Inflammatory macrophage treated with lipopolysaccharide for 4 hours (primary cell): Measurements from ENCODE around the gene CCDC87.
A peak's percentile ranks its signal among the peaks of the same experiment; 100 is the strongest.

Experiments
- DNase-seq: peaks from one replicate; pipeline ENCODE4 v3.0.0-alpha.2; 2020

Gene CCDC87

DNA sequence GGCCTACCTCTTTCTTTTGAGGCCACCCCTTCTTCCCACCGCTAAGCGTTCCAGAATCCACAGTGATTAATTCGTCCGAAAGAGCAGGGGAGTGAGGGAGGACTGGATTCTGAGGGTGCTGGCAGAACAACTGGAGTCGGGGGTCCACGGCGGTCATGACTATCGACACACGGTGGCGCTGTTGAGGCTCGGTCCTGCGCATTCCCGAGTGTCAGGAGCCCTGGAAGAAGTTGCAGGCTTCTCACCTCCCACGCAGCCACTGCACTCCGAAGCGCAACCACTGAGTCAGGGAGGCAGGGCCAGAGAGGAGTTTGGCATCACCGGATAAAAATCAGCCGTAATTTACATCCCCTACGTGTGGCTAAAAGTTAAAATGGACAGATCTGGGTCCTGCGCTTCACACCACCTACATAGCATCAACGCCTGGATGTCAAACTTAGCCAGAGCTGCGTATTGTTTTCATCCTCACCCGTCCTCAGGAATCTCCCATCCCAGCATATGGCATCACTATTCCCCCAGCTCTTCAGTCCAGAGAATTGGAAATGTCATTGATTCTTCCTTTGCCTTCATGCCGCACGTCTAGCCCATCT is 13.8 kb downstream of the CCDC87 start:
- peak; percentile 85 for DNase-seq

DNA sequence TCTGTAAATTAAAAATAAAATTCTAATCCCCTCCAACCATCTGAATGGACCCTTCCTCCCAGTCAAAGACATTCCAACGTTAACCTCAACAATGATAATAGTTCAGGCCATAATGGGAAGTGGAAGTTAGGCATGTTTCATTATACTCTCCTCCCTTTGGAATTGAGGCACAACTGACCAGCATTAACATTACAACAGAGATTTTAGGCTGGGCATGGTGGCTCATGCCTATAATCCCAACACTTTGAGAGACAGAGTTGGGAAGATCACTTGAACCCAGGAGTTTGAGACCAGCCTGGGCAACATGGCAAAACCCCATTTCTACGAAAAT is 22.0 kb downstream of the CCDC87 start:
- DNase-seq = no peak

DNA sequence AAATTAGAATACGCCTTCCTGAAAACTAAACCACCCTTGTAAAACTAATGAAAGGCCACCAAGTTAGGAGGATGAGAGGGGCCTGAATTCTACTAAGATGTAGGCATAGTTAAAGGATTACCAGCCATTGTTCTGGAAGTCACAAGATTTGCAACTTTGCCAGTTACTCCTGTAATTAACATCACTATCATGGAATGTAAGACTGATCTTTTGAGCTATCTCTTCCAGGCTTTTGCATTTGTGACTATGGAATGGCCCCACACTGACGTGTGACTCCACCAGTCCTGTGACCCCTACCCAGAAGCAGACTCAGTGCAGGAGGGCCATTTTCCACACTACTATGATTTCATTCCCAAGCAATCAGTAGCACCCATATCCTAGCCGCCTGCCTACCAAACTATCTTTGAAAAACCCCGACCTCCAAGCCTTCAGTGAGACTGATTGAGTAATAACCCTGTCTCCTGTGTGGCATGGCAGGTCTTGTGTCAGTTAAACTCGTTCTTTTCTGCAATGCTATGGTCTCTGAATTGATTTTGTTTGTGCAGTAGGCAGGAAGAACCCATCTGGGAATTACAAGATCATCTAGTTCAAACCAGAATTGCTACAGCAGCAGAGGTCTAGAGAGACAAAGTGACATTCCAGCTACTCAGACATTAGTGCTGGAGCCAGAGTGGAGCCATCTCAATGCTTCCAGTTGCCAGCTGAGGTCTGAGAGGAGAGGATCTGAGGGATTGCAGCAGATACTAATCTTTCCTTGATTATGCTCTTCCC is 22.6 kb downstream of the CCDC87 start:
- DNase-seq = no peak

DNA sequence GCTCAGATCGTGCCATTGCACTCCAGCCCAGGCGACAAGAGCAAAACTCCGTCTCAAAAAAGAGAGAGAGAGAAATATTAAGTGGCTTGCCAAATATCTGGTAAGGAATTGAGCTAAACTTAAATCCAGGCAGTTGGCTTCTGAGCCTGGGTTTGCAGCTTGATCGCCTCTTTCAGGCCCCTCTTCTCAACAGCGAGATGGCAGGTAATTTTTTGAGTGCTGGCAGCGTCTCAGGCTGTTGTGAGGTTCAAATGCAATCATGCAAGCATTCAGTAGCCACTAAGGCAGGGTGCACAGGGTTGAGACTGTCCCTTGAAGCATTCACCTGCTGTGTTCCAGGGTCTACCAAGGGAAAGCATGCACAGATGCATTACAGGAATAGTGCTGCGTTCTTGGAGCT is 23.8 kb downstream of the CCDC87 start:
- no peak for DNase-seq

DNA sequence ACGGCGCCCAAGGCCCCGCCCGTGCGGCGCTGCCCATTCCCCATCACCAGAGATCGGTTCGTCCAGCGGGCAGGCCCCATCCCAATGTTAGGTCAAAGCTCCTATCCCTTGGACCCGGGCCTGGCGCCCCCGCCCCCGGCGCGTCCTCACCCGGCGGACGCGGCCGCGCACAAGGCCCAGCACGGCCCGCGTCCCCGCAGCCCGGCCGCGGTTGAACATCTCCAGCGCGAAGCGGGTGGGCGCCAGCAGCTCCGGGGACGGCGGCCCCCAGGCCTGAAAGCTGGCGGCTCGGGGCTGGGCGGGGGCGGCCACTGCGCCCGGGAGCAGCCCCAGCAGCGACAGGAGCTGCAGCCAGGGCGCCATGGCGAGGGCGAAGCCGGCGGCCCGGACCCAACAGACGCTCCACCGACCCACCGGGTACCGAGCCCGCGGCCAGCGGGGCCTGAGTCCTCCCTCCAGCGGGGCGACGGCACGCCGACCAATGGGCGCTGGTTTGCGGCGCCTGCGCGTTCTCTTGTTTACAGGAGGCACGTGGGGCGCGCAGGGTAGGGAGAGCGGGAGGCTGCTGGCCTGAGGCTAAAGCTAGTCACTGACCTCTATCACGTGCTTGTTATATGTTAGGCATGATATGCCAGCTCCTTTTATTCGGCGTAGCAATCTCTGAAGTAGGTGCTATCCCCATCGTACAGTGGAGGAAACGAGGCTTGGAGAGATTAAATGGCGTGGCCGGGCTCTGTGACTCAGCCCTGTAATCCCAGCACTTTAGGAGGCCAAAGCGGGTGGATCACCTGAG is 24.5 kb downstream of the CCDC87 start, which contains the start of gene CTSF:
CTSF (minus strand) TSS at position 483 of the 793 bp plus-strand sequence; CDS start at position 363, 120 bp downstream.
- peak; percentile 79 for DNase-seq

DNA sequence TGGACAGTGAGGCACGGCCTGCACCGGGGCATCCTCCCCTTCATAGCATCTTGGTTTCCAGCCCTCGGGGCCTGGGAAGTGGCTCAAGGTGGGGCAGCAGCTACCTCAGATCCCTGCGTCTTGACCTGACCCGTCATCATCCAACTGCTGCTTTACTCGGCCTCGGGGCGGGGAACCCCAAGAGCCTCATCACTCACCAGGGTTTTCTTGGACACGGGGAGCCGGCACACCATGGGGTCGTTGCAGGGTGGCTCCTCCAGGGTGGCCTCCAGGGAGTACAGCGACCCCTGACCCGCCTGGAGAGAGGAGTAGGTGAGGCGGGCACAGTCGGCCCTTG is 25.1 kb downstream of the CCDC87 start:
- no peak for DNase-seq

DNA sequence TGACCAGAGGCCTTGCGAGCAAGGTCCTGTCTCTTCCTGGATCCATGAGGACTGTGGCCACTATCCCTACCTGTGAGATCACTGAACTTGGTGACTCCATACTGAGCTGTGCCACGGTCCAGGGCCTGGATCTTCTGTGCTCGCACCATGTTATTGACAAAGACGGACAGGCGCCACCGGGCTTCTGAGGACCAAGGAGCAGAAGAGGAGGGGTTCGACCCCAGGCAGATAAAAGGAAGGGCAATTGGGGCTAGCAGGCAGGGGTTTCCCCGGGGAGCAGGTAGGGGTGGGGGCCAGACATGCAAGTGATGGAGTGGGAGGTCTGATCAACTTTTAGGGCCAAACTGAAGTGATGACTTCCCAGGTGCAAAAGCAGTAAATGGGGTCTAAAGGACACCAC is 26.6 kb downstream of the CCDC87 start:
- no peak for DNase-seq

DNA sequence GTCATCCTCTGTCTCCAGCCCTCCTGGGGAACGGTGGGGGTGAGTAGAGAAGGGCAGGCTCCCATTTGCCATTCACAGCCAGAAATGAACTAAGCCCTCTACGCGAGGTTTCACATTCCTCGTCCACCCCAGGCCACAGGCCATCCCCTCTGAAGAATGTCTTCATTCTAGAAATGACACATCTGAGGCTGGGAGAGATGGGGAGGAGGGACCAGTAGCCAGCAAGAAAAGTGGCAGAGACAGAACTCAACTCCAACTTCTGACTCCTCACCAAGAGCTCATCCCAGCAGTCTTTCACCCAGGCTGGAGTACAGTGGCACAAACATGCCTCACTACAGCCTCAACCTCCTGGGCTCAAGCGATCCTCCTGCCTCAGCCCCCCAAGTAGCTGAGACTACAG is 27.9 kb downstream of the CCDC87 start:
- DNase-seq = no peak

DNA sequence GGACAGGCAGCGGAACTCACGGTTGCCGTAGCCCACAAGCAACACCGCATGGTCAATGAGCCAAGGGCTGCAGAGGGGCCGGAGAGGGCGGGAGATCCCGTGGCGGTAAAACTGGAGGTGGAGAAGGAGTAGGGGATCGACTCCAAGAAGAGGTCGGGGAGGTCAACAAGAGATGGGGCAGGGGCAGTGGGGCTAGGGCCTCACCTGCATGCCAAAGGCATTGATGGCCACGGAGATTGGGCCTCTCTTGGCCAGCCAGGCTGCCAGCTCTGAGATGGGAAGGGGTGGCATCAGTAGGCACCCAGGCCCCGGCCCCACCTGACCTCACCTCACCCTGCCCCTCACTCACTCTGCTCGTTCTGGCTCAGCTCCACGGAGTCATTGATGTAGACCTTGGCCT is 28.3 kb downstream of the CCDC87 start:
- no peak for DNase-seq

DNA sequence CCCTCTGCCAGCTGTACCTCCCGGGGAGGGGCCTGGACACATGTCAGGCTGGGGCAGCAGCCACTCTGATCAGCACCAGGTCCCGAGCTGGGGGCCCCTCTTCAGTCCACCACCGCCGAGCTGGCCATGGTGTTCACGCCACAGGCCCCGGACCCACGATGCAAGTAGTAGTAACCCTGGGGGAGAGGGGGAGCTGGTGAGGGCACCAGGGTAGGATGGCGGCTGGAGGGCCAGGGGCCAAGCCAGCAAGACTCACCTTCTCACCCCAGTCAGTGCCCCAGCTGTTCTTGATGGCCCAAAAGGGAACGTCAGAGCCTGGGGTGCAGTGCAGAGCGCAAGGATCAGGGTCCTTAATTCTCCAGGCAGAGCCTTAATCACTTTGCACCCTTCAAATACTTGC is 29.0 kb downstream of the CCDC87 start:
- DNase-seq = no peak

DNA sequence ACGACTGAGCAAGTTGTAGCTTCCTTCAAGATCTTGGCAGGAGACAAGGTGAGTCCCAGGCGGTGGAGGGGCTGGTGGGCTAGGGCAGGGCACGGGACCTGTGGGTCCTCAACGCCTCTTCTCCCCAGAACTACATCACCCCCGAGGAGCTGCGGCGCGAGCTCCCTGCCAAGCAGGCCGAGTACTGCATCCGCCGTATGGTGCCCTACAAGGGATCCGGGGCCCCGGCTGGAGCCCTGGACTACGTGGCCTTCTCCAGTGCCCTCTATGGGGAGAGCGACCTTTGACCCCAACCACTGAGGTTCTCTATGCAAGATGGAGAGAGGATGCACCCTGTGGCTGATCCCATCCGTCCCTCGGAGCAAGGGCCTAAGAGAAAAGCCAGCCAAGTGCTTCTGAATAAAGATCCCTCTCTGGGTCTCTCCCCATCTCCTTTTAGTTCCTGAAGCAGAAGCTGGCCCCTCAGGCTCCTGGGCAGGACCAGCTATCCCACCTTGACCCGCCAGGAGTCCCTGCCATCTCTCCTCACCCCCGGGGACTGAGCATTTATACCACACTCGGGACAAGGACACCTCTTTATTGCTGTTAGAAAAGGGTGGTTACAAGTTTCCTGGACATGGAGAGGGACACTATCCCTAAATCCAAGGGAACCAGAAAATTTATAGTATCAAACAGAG is 29.8 kb downstream of the CCDC87 start:
- no peak for DNase-seq

DNA sequence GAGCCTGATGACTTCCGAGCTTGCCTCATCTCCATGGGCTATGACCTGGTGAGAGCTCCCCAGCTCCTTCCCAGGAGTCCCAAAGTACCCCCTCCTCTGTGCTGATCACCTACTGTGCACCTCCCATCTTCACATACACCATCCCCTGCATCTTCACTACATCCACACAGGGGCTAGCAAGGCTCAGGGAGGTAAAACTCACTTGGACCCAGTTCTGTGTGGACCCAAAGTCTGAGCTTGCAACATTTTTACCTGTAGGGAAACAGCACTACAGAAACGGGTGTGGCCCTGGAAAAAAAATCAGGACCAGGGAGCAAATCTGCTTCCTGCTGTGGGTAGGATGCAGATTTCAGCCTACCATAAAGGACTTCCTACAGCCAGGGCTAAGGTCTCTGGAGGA is 30.6 kb downstream of the CCDC87 start:
- DNase-seq = no peak

DNA sequence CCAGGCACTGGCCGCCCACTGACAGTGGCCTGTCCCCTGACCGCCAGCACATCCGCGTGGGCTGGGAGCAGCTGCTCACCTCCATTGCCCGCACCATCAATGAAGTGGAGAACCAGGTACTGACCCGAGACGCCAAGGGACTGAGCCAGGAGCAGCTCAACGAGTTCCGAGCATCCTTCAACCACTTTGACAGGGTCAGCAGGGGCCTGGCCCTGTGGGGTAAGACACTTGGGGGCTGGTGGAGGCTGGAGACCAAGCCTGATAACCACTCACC is 31.0 kb downstream of the CCDC87 start:
- DNase-seq = no peak

DNA sequence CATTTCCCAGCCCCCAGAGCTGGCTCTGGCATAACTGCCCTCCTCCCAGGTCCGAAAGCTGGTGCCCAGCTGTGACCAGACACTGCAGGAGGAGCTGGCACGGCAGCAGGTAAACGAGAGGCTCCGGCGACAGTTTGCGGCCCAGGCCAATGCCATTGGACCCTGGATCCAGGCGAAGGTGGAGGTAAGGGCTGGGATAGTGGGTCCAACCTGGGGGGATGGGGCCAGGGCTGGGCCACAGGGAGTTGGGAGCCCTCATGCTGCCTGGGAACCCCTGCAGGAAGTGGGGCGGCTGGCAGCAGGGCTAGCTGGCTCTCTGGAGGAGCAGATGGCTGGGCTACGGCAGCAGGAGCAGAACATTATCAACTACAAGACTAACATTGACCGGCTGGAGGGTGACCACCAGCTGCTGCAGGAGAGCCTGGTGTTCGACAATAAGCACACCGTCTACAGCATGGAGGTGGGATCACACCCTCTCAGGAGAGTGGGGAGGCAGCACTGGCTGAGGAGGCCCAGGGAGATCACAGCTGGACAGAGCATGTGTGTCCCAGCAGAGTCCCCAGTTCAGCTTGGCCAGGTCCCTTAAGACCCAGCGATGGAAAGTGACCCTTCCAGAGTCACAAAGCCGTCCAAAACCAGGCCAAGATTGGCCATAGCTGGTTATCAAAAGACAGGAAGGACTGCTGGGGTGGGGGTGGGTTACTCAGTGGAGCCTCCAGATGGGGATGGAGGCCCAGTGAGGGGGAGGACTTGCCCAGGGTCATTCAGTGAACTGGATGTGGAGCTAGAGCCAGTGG is 31.5 kb downstream of the CCDC87 start:
- no peak for DNase-seq

DNA sequence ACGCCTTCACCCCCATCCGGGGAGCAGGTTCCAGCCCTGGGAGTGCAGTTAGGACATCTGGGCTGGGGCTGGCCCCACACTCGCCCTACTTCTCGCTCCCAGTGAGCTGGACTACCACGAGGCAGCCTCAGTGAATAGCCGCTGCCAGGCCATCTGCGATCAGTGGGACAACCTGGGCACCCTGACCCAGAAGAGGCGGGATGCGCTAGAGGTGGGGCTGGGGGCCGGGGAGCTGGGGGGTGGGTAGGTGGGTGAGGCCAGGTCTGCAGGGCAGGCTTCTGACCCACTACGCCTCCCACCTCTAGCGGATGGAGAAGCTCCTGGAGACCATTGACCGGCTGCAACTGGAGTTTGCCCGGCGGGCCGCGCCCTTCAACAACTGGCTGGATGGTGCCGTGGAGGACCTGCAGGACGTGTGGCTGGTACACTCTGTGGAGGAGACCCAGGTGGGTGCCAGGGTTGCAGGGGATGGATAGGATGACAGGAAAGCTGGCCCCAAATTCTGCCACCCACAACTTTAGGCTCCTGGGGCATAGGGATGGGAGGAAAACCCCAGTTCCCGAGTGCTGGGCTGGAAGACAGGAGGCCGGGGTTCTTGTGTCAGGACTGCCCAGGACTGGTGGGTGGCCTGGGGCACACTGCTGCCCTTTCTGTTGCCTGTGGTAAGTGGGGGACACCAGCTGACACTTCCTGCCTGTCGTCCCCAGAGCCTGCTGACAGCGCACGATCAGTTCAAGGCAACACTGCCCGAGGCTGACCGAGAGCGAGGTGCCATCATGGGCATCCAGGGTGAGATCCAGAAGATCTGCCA is 32.8 kb downstream of the CCDC87 start:
- DNase-seq = no peak

DNA sequence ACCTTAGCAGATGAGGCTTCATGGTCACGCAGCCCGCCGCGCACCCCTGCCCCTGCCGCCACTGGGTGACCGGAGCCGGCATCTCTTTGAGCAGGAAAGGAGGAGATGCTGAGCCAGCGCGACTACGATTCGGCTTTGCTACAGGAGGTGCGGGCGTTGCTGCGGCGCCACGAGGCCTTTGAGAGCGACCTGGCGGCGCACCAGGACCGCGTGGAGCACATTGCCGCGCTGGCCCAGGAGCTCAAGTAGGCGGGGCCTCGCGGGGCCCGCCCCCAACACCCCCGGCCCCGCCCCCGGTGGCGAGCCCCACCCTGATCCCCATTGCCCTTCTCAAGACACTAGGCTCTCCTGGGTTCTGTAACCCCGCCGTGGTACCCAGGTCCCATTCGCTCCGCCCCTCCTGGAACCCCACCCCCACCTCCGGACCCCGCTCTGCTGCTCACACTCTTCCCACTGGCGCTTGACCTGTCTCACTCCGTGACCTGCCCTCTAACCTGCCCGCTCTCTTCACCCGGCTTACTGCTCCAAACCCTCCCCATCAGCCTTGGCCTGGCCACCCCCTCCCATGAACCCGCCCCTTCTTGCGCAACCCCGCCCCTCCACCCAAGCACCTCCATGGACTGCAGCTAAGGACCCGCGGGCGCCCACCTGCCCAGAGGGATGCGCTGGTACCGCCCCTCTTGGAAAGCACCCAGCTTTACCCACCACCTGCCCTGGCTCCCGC is 33.6 kb downstream of the CCDC87 start:
- no peak for DNase-seq

DNA sequence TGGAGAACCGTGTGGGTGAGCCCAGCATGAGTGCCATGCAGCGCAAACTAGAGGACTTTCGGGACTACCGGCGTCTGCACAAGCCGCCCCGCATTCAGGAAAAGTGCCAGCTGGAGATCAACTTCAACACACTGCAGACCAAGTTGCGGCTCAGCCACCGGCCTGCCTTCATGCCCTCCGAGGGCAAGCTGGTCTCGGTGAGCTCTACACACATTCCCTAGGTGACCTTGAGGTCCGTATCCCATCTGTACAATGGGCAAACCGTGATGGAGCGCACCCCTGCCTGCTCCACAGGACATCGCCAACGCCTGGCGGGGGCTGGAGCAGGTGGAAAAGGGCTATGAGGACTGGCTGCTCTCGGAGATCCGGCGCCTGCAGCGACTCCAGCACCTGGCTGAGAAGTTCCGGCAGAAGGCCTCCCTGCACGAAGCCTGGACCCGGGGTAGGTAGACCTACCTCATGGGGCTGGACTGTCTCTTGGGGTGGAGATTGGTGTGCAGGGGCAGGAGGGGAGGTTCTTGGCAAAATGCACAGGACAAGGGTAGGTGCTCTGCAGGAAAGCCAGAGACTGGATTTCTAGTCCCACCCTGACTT is 35.0 kb downstream of the CCDC87 start:
- DNase-seq = no peak

DNA sequence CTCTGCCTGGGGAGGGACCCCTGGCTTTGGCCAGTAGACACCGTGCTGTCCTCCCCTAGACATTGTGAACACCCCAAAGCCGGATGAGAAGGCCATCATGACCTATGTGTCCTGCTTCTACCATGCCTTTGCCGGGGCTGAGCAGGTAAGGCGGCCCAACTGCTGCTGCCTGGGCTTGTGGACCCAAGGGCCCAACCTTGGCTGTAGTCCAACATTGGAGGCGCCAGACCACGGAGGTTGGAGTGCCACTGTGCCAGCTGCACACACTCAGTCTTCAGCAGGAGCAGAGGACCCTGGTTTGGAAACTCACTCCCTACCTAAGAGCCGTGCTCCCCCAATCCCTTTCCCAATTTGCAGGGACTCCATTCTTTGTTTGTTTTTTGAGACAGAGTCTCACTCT is 36.8 kb downstream of the CCDC87 start:
- no peak for DNase-seq

DNA sequence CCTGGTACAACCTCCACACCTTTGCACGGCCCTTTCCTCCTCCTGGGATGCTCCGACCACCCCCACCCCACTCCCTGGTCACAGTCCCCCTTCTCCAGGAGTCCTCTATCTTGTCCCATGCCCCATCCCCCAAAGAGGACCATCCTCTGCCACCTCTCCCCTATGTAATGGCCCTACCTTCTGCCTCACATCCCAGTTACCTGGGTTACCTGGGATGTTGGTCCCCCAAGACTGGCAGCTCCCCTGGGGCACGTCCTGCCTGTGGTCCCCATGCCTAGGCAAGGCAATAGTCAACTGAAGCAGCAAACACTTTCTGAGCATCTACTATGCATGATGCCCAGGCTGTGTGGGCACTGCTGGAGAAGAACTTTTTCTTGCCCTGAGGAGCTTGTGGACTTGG is 37.4 kb downstream of the CCDC87 start:
- no peak for DNase-seq

DNA sequence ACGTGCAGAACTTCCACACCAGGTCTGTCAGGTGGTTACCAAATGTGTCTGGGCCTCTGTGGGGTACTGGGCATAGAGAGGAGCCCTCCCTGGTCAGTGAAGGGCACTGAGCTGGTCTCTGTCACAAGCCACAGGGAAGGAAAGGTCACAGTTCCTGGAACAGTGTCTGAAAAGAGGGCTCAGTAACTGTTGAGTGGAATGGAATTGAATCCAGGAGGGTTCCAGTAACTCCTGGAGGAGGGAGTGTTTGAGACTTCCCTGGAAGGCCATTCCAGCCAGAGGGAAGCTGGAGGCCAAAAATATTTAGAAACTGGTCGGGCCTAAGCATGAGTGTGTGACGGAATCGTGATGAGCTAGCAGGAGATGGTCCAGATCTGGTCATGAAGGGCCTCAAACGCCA is 38.3 kb downstream of the CCDC87 start:
- DNase-seq = no peak

DNA sequence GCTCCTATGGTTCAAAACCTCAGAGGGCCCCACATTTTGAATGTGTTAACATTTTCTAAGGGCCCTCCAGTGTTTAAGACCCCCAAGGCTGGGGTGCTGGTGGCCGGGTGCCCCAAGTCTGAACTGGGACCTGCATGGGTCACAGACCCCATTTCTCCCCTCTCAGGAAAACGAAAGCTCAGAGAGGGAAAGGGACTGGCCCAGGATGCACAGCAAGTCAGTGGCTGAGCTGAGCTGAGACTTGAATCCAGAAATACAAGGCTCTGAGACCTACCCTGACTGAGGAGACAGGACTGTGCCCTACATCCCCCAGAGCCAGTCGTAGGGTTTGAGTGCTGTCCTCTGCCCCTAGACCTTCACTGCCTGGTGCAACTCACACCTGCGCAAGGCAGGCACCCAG is 42.0 kb downstream of the CCDC87 start:
- DNase-seq = no peak
